Gastroesophageal sphincter (tissue), 3 donors: ENCODE results near the gene SNTG2.

ENCODE experiments used
- CTCF ChIP-seq, 4 experiments: fragments of 200-600 bp in 2 of 4; fragments of 450-650 bp in 2 of 4; sonication (generic) in 1 of 4; IDR thresholded peaks; one replicate each; pipeline ENCODE4 v1.5.1; 2017 to 2019; ENCODE audit warnings: antibody characterized with exemption in 4 of 4, mild to moderate bottlenecking in 2 of 4, moderate library complexity in 2 of 4
- EP300 ChIP-seq: sonication (generic); formaldehyde crosslinking; IDR thresholded peaks from one replicate; pipeline ENCODE4 v1.6.1; 2017; ENCODE audit warnings: antibody characterized with exemption, mild to moderate bottlenecking
- POLR2A ChIP-seq, 2 donors: fragments of 450-650 bp; IDR thresholded peaks; one replicate each; pipeline ENCODE4 v1.6.1; 2017; ENCODE audit warnings: antibody characterized with exemption in 2 of 2, mild to moderate bottlenecking in 2 of 2, moderate library complexity in 1 of 2

DNA sequence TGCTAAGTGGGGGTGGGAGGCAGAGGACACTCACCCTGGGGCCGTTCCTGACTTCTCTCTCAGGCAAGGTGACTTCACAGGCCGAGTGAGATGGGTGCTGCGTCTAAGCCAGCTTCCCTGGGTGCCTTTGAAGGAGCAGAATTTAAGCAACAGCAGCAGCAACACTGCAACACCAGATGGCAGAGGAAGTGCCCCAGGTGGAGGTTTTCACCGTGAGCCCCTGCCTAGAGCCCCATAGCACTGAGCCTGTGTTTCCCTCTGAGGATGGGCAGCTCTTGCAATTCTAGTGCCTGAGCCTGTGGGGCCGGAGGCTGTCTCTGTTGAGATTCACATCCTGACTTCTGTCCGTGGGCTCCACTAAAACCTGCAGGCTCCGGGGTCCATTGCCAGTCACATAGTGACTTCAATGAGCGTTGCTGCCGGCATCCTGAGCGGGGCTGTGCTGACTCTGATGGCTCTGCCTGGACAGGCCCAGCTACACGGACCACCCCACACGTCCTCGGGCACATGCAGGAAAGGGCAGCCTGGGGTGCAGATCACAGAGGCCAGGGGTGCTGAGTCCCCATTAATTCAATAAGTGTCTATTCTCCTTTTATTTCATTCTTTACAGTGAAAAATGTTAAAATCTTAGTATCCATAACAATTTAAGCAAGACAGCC is 218.8 kb downstream of the SNTG2 start:
- TF ChIP-seq EP300 = no peak
- no peak for TF ChIP-seq CTCF (IDR thresholded peaks at IDR 0.05)
- no peak for TF ChIP-seq POLR2A (IDR thresholded peaks at IDR 0.05)
